Stimulated activated CD4-positive, alpha-beta T cell treated with anti-CD3 and anti-CD28 coated beads, TNF-alpha, amount 100 ng/mL, for 48 hours (primary cell): Measurements from ENCODE around the gene ECPAS.
"Not testable (repeated sequence)": the region's sequence is repeated elsewhere in the genome, so short reads cannot be mapped to it uniquely, and the experiment has no call there.

Experiments
- DNase-seq, 3 donors: peaks; one replicate each; pipeline ENCODE4 v3.0.0-alpha.2; 2020; ENCODE audit warnings: low read depth in 3 of 3

ECPAS gene

GRCh38 chr9:111334318-111334863, 149.8 kb downstream of the ECPAS start:
- DNase-seq: not testable (repeated sequence)

GRCh38 chr9:111330124-111330523, 154.1 kb downstream of the ECPAS start, which contains the start of gene OR2K2:
TSS of gene OR2K2 (minus strand) at chr9:111330224. CDS start at chr9:111328433, 1,791 bp downstream.
- no peak for DNase-seq

- no peak for DNase-seq
These were observed 163.6 kb downstream of the ECPAS start for GRCh38 chr9:111320631-111321030.

- DNase-seq: no peak
These were observed 167.4 kb downstream of the ECPAS start for GRCh38 chr9:111316796-111317195.
